Measurements from ENCODE around the gene CDK15. TPM values are rescaled to one million over a fixed set of nuclear protein-coding genes. Genes with fewer than 3 reads are reported as not detected.

CDK15 gene
- 0.52 and 1.5 TPM in 2 replicates for total RNA-seq

DNA sequence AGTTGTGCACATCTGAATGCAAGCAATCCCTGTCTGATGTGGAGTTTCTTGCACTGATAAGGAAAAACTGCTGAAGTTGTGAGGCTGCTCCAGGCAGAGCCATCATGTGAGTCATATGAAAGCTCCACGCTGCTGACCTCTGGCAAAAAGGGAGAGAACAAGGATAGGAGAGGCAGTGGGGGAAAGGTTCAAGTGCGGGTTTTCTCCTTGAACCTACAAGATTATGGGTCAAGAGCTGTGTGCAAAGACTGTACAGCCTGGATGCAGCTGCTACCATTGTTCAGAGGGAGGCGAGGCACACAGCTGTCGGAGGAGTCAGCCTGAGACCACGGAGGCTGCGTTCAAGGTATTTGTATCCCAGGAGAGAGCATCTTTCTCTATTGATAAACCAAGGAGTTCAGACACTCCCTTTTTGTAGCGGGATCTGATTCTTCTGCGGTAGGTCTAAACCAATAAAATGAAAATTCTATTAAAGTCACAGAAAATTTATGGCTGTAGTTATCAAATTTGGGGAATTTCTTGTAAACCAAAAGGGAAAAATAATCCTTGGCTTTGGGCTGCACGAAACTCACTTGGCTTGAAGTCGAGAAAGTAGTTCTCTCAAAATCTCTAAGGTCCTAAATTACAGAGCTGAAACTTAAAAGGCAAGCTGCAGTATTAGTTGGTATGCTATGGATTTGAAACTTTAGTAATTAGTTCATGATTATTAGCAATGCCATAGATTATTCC lies at the start of gene CDK15:
TSS of gene CDK15 (plus strand) at position 96 of the 729 bp plus-strand sequence. CDS start at position 224, 128 bp downstream.

DNA sequence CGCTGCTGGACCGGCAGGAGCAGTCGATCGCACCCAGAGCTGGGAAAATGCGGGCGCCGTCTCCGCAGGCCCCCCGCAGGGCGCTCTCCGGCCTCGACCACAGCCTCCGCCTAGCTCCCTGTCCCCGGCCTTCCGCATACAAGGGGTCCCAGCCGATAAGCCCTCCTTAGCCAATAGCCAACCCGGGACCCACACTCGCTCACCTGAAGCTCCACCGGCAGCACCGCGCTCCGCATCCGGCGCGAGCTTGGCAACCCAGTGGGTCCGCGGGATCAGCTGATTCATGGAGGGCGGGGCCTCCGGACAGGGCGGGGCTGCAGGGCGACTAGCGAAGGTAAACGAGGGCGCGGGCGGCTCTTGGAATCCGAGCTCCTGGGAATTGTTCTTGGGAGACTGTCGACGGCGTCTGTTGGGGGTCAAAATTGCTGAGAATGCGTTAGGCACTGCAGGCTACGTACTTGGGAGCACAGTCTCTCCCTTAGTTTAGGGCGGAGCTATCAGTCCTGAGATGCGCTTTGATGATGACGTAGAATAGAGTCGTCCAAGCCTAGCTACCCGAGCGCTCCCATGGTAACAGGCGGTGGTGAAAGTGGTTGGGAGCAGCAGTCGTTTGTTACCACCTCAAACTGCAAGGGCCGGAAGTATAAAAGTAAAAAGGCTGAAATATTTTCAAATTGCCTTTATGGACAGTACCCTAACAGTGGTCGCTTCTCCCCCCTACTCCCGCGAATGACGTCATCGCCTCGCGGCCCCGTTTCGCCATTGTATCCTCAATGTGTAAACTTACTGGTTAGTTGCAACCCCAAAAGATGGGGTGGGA lies 25.5 kb upstream of the CDK15 start, which contains the start of gene ALS2:
TSS of gene ALS2 (minus strand) at position 260 of the 820 bp plus-strand sequence. CDS start 12,048 bp downstream, outside the sequence.

Other genes starting within 250 kb of the CDK15 start
- gene TMEM237, start 163.0 kb upstream of the CDK15 start, total RNA-seq = 41.0 and 41.1 TPM in 2 replicates
- gene MPP4, start 107.9 kb upstream of the CDK15 start, total RNA-seq = 2.2 and 6.2 TPM in 2 replicates
- 30.4 and 35.4 TPM in 2 replicates for gene ALS2, start 25.6 kb upstream of the CDK15 start, total RNA-seq
- gene FZD7, start 227.3 kb downstream of the CDK15 start, total RNA-seq = 24.4 and 24.8 TPM in 2 replicates

Data from smooth muscle cell of the pulmonary artery (primary cell).